Hematopoietic multipotent progenitor cell treated with erythropoietin and hydrocortisone succinate and interleukin-3 and kit ligand, for 8 days (in vitro differentiated cells): Measurements from ENCODE around the gene EMP2.
"Not testable (repeated sequence)": the region's sequence is repeated elsewhere in the genome, so short reads cannot be mapped to it uniquely, and the experiment has no call there.

Source experiments
- DNase-seq: peaks from one replicate; pipeline ENCODE4 v3.0.0-alpha.2; 2015

Gene EMP2

GRCh38 chr16:10519929-10520868 is 60.2 kb downstream of the EMP2 start:
- DNase-seq = no peak

- no peak for DNase-seq
Measured at GRCh38 chr16:10519297-10519696, 61.1 kb downstream of the EMP2 start.

GRCh38 chr16:10518479-10519041 is 61.8 kb downstream of the EMP2 start:
- DNase-seq = no peak

- DNase-seq = no peak
Measured at GRCh38 chr16:10517868-10518267, 62.5 kb downstream of the EMP2 start.

GRCh38 chr16:10514369-10515055 is 65.9 kb downstream of the EMP2 start:
- peak; percentile 74 for DNase-seq

- DNase-seq = no peak
Measured at GRCh38 chr16:10511829-10512228, 68.6 kb downstream of the EMP2 start.

- DNase-seq = no peak
Measured at GRCh38 chr16:10510279-10510678, 70.1 kb downstream of the EMP2 start.

- peak; percentile 89 for DNase-seq
Measured at GRCh38 chr16:10509534-10510025, 70.8 kb downstream of the EMP2 start.

- DNase-seq = not testable (repeated sequence)
Measured at GRCh38 chr16:10505286-10505685, 75.1 kb downstream of the EMP2 start.

- no peak for DNase-seq
Measured at GRCh38 chr16:10504404-10504885, 76.0 kb downstream of the EMP2 start.

- DNase-seq = no peak
Measured at GRCh38 chr16:10502776-10503175, 77.6 kb downstream of the EMP2 start.

GRCh38 chr16:10501016-10501607 is 79.3 kb downstream of the EMP2 start:
- DNase-seq = peak; percentile 88

- DNase-seq = no peak
Measured at GRCh38 chr16:10500582-10500981, 79.8 kb downstream of the EMP2 start.

- DNase-seq = peak; percentile 50
Measured at GRCh38 chr16:10497132-10498101, 83.0 kb downstream of the EMP2 start.

GRCh38 chr16:10495031-10495345 is 85.4 kb downstream of the EMP2 start:
- DNase-seq = no peak

- DNase-seq = no peak
Measured at GRCh38 chr16:10494343-10495030, 85.9 kb downstream of the EMP2 start.

GRCh38 chr16:10493276-10493675 is 87.1 kb downstream of the EMP2 start:
- DNase-seq = no peak

GRCh38 chr16:10490141-10490540 is 90.3 kb downstream of the EMP2 start:
- DNase-seq = no peak

GRCh38 chr16:10485698-10486382 is 94.6 kb downstream of the EMP2 start:
- peak; percentile 32 for DNase-seq

- DNase-seq = no peak
Measured at GRCh38 chr16:10485159-10485558, 95.2 kb downstream of the EMP2 start.

- DNase-seq = no peak
Measured at GRCh38 chr16:10480151-10480550, 100.2 kb downstream of the EMP2 start.
